OCI-LY7 (cell line): ENCODE results near the gene SCAP. TPM values are rescaled to one million over a fixed set of nuclear protein-coding genes. Genes with fewer than 3 reads are reported as not detected.
A peak's percentile ranks its signal among the peaks of the same experiment; 100 is the strongest.

Source experiments
- BruUV-seq: library from RNA; stranded (reverse); fragments of 400-500 nt; replicated peaks from 2 replicates; lab custom pipeline; 2021; lab: Mats Ljungman, UMichigan
- CTCF ChIA-PET: fragments of 300-600 bp; sonication (Branson Sonifier 250); formaldehyde crosslinking; loops from one replicate; lab custom pipeline; 2022; ENCODE audit warnings: antibody characterized with exemption; ENCODE audit not compliant: unreplicated experiment; lab: Charles Lee
- POLR2A ChIA-PET: fragments of 300-600 bp; sonication (Branson Sonifier 250); formaldehyde crosslinking; loops from one replicate; lab custom pipeline; 2022; ENCODE audit warnings: antibody characterized with exemption; lab: Charles Lee
- DNase-seq: peaks from one replicate; pipeline ENCODE4 v3.0.0-alpha.2; 2015; ENCODE audit warnings: low spot score
- H2AFZ ChIP-seq: fragments of 200-600 bp; sonication (generic), shearing (Covaris generic); 2 replicates; pipeline ENCODE4 v1.6.1; 2014; ENCODE audit warnings: mild to moderate bottlenecking, antibody characterized with exemption, low read length, moderate library complexity
- H3K27ac ChIP-seq: fragments of 200-600 bp; sonication (generic); 2 replicates; pipeline ENCODE4 v1.5.1; 2014; ENCODE audit warnings: mixed run types, low read depth, mild to moderate bottlenecking, moderate library complexity, low read length, inconsistent platforms; ENCODE audit not compliant: poor library complexity, severe bottlenecking
- H3K36me3 ChIP-seq: fragments of 200-600 bp; sonication (generic); 2 replicates; pipeline ENCODE4 v1.6.1; 2014; ENCODE audit warnings: mild to moderate bottlenecking, antibody characterized with exemption, low read length, moderate library complexity, mixed read lengths; ENCODE audit not compliant: insufficient read depth
- H3K4me1 ChIP-seq: fragments of 200-600 bp; sonication (generic); 2 replicates; pipeline ENCODE4 v1.5.1; 2014; ENCODE audit warnings: mild to moderate bottlenecking, low read length; ENCODE audit not compliant: insufficient read depth, poor library complexity, severe bottlenecking
- H3K4me2 ChIP-seq: fragments of 200-600 bp; sonication (generic); 2 replicates; pipeline ENCODE4 v1.6.1; 2014; ENCODE audit warnings: mild to moderate bottlenecking, low read length
- H3K4me3 ChIP-seq: fragments of 200-600 bp; sonication (generic); 2 replicates; pipeline ENCODE4 v1.5.1; 2014; ENCODE audit warnings: mild to moderate bottlenecking, low read depth, low read length; ENCODE audit not compliant: poor library complexity, severe bottlenecking
- H3K79me2 ChIP-seq: fragments of 200-600 bp; sonication (generic); 2 replicates; pipeline ENCODE4 v1.6.1; 2016; ENCODE audit warnings: low read depth, mild to moderate bottlenecking, low read length, moderate library complexity, mixed read lengths; ENCODE audit not compliant: insufficient read depth
- H3K9me2 ChIP-seq: fragments of 200-600 bp; sonication (generic); 2 replicates; pipeline ENCODE4 v1.6.1; 2016; ENCODE audit warnings: mild to moderate bottlenecking, low read length, mixed read lengths; ENCODE audit not compliant: insufficient read depth
- H3K9me3 ChIP-seq: fragments of 200-600 bp; sonication (generic); 2 replicates; pipeline ENCODE4 v1.6.1; 2014; ENCODE audit warnings: mild to moderate bottlenecking, mixed run types, low read length, mixed read lengths
- H4K20me1 ChIP-seq: fragments of 200-600 bp; sonication (generic); 2 replicates; pipeline ENCODE4 v1.6.1; 2014; ENCODE audit warnings: mild to moderate bottlenecking, antibody characterized with exemption, low read length, moderate library complexity, mixed read lengths; ENCODE audit not compliant: insufficient read depth
- EZH2phosphoT487 ChIP-seq: fragments of 200-600 bp; sonication (generic); IDR thresholded peaks from 2 replicates; pipeline ENCODE4 v1.6.1; 2018; ENCODE audit warnings: low read depth, borderline replicate concordance, mild to moderate bottlenecking, mixed run types, antibody characterized with exemption, low read length, moderate library complexity, mixed read lengths
- intact Hi-C: fragments of 100-400 bp; cut with micrococcal nuclease; formaldehyde crosslinking; loops from one replicate; pipeline ENCODE4 v1.10.0; 2022; ENCODE audit not compliant: unreplicated experiment
- total RNA-seq, 2 experiments: library from RNA; depleted of rRNA in 1 of 2; stranded (reverse); fragments of >200 nt in 1 of 2; shearing (Covaris generic) in 1 of 2; gene quantifications; 2 replicates each; pipeline ENCODE4 v1.2.3, GENCODE V29; 2014 to 2022
- TF ChIP-seq, protein P1 (sequence below): fragments of 200-600 bp; sonication (generic); conservative IDR thresholded peaks from 2 replicates; pipeline ENCODE4 v1.5.1; 2014; ENCODE audit warnings: mild to moderate bottlenecking, antibody characterized with exemption, low read length, moderate library complexity, mixed read lengths

The SCAP gene
- total RNA-seq, 2 experiments from 2014 or later = 63.7 to 70.5 TPM

DNA sequence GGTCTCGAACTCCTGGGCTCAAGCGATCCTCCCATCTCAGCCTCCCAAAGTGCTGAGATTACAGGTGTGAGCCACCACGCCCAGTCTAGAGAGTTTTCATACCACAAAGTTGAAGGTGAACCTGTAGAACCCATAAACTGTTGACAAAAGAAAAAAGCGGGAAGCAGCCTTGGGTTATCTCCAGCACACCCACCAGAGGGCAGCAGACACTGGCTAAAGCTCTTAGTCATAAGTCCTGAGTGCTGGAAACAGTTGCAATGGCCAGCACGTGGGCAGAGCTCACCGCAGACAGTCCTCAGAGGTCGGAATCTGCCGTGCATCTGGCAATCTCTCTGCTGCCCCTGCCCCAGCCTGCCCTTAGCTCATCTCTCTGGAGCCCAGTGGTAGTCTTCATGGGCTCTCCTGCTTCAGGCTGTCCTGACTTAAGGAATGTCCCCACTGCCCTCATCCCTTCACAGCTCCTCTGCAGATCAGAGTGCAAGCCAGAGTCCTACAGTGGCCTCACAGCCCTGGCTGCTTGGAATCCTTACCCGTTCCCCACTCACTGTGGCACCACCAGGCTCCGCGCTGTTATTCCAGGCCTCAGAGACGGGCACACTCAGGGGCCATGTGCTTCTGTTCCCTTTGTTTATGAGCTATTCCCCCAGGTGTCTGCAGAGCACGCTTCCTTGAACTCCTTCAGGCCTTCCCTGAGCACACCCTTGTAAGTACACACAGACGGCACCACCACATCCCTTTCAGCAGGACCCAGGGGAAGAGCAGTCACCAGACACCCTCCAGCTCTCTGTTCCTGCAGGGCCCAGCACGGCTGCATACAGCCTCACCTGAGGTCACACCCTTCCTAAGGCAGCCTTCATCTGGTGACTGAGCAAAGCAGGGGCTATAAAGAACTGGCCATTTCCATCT lies 46.6 kb upstream of the SCAP start:
- Histone ChIP-seq H3K4me1 (no peaks in the 10 kb centered on the region), H2AFZ (peak overlapping the region; percentile 94), H3K27ac (no peak overlapping the region), H3K9me3 (no peaks in the 10 kb centered on the region), H4K20me1 (no peaks in the 10 kb centered on the region), H3K79me2 (no peaks in the 10 kb centered on the region), H3K36me3 (no peaks in the 10 kb centered on the region), H3K9me2 (no peaks in the 10 kb centered on the region), H3K4me2 (peak overlapping the region; percentile 5; the same call in 1 of the 2 replicates), H3K4me3 (no peak overlapping the region)
- DNase-seq = peak; percentile 93
- TF ChIP-seq, protein P1, sequence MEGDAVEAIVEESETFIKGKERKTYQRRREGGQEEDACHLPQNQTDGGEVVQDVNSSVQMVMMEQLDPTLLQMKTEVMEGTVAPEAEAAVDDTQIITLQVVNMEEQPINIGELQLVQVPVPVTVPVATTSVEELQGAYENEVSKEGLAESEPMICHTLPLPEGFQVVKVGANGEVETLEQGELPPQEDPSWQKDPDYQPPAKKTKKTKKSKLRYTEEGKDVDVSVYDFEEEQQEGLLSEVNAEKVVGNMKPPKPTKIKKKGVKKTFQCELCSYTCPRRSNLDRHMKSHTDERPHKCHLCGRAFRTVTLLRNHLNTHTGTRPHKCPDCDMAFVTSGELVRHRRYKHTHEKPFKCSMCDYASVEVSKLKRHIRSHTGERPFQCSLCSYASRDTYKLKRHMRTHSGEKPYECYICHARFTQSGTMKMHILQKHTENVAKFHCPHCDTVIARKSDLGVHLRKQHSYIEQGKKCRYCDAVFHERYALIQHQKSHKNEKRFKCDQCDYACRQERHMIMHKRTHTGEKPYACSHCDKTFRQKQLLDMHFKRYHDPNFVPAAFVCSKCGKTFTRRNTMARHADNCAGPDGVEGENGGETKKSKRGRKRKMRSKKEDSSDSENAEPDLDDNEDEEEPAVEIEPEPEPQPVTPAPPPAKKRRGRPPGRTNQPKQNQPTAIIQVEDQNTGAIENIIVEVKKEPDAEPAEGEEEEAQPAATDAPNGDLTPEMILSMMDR = peak; percentile 86
- TF ChIP-seq EZH2phosphoT487 = no peak
- intact Hi-C loops = loop anchor here (1.0 to 5.0 kb wide), 5 partner anchors 267 to 629 kb away; partner anchors contain the start of gene DHX30
- BruUV-seq = no TSS peak
- POLR2A ChIA-PET = interaction anchor here (0.6 to 1.2 kb wide), 4 partner anchors 28 to 303 kb away, joined by 3 read pairs; no protein-coding TSS in a partner anchor
- CTCF ChIA-PET = interaction anchor here (0.6 to 1.6 kb wide), 3 partner anchors 56 to 628 kb away, joined by 3 to 5 read pairs (median 4); no protein-coding TSS in a partner anchor

DNA sequence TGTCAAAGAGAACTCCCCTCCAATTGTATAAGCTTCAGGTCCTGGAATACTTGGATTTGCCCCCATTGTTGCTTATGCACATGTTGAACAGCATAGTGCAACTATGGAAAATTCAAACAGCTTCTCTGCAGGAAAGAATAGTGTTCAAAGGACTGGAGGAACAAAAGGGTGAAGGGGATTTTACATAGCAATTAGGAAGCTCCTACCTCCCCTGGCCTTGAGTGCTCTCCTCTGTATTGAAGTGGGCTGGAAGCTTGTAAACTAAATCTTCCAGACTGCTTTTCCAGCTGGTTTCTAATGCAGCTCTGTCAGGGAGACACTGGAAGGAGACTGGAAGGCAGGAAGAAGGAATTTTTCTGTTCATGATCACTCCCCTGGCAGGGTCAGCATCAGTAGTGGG lies 45.0 kb upstream of the SCAP start:
- no peak for TF ChIP-seq EZH2phosphoT487
- TF ChIP-seq, protein P1 = no peak
- no TSS peak for BruUV-seq
- H2AFZ ChIP-seq = no peak overlapping the region
- intact Hi-C loops = loop anchor here (5.0 kb wide), 2 partner anchors 282 to 472 kb away; partner anchors contain the start of gene DHX30
- DNase-seq = no peak
- ChIA-PET POLR2A (interaction anchor here (0.9 to 1.0 kb wide), 2 partner anchors 268 to 269 kb away, joined by 3 to 5 read pairs; no protein-coding TSS in a partner anchor), CTCF (interaction anchor here (0.6 kb wide), 1 partner anchor 915 kb away, joined by 3 read pairs; no protein-coding TSS in a partner anchor)
- no peaks in the 10 kb centered on the region for H3K9me3 ChIP-seq
- no peak overlapping the region for H3K4me3 ChIP-seq
- H4K20me1 ChIP-seq = no peaks in the 10 kb centered on the region
- no peak overlapping the region for H3K27ac ChIP-seq
- H3K36me3 ChIP-seq = no peaks in the 10 kb centered on the region
- no peak overlapping the region for H3K4me2 ChIP-seq
- no peaks in the 10 kb centered on the region for H3K9me2 ChIP-seq
- H3K4me1 ChIP-seq = no peaks in the 10 kb centered on the region
- H3K79me2 ChIP-seq = no peaks in the 10 kb centered on the region
